Measurements from ENCODE around the gene TEKTIP1.
A peak's percentile ranks its signal among the peaks of the same experiment; 100 is the strongest.

TEKTIP1 gene

DNA sequence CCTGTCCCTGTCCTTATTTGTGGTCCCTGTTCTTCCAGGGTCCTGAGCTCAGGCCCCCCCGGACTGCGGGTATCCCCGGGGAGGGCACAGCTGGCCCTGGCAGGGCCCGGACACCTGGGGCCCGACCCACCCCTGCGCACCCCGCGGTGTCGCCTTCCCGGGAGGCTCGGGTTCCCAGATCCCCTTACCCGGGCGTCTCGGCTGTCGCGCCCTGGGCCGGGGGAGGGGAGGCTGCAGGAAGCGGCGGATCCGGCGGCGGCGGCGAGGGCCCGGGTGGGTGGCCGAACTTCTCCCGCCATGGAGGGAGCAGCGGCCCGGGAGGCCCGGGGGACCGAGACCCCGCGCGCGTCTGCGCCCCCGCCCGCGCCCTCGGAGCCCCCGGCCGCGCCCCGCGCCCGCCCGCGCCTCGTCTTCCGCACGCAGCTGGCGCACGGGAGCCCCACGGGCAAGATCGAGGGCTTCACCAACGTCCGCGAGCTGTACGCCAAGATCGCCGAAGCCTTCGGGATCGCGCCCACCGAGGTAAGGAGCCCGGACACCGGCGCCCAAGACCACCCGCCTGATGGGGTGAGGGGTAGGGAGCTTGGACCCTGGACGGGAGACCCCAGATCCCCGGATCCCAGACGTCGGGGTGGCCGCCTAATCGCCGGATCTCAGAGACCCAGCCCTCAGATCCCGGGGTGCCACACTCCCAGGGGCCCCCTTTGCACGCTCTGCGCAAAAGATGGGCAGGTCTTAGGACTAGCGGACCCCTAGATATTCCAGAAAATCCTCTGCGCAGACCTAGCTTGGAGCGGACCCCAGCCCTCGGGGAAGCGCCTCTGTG is 46.5 kb downstream of the TEKTIP1 start, which contains the start of gene GIPC3:
TSS of gene GIPC3 (plus strand) at position 178 of the 826 bp plus-strand sequence. CDS start at position 298, 120 bp downstream.
- DNase-seq (ENCODE audit: low spot score): no peak

DNA sequence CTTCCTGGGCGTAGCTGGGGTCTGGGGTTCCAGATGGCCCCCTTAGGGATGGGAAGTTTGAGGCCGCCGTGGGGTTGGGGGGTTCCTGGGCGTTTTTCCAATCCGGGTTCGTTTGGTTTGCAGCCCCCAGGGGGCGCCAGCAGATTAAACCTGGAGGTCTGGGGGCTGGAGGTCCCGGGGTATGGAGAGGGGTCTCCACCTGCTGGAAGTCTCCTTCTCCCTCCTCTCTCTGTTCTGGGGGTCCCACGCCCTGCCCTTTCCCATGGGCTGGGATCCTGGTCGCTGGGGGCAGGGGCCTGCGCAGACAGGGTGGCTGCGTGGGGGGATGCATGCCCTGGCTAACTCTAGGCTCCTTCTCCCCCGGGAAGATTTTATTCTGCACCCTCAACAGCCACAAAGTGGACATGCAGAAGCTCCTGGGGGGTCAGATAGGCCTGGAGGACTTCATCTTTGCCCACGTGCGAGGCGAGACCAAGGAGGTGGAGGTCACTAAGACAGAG is 47.2 kb downstream of the TEKTIP1 start:
- DNase-seq (ENCODE audit: low spot score): peak; percentile 53

DNA sequence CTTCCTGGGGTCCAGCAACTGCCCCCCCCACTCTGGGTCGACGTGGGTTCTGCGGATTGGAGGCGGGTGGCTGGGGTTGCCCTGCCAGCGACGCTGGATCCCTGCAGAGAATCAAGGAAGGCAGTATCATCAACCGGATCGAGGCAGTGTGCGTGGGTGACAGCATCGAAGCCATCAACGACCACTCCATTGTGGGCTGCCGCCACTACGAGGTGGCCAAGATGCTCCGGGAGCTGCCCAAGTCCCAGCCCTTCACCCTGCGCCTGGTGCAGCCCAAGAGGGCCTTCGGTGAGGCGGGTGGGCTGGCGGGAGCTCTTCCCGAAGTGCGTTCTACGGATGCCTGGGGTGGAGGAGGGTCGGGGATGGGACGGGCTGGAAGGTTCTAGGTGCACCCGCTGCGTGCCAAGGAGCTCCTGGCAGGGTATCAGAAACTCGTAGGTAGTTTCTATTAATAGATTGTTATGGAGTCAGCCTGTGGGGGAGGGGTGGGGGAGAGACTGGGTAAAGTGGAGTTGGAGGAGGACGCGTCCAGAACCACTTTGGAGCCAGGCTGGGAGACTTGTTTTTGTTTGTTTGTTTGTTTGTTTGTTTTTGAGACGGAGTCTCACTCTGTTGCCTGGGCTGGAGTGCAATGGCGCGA is 47.9 kb downstream of the TEKTIP1 start:
- no peak for DNase-seq (ENCODE audit: low spot score)

DNA sequence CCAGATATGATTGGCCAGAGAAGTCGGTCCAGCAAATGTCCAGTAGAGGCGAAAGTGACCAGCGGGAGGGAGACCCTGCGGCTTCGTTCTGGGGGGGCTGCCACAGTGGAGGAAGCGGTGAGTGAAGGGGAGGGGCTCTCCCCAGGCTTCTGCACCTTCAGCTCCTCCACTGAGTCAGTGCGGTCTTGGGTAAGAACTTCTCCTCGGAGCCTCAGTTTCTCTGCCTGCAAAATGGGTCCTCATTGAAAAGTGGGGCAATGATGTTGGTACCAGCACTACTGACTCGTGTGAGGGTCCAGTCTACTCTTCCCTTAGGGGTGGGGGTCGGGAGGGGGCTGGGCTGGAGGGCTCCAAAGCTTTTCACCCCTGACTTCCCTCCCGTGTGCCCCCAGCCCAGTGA is 50.5 kb downstream of the TEKTIP1 start:
- DNase-seq (ENCODE audit: low spot score): no peak

DNA sequence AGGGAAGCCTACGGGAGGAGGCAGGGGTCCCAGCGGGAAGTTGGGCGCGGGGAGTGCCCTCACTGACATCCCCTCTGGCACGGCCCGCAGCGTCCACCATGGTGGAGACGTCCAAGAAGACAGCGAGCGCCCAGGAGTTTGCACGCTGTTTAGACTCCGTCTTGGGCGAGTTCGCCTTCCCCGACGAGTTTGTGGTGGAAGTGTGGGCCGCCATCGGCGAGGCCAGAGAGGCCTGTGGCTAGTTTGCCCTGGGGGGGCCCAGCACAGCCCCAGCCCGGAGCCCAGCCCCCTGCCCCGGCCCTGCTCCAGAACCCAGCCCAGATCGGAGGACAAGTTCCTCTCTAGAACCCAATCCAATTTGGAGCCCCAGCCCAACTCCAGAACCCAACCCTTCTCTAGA is 51.0 kb downstream of the TEKTIP1 start:
- DNase-seq (ENCODE audit: low spot score): no peak

DNA sequence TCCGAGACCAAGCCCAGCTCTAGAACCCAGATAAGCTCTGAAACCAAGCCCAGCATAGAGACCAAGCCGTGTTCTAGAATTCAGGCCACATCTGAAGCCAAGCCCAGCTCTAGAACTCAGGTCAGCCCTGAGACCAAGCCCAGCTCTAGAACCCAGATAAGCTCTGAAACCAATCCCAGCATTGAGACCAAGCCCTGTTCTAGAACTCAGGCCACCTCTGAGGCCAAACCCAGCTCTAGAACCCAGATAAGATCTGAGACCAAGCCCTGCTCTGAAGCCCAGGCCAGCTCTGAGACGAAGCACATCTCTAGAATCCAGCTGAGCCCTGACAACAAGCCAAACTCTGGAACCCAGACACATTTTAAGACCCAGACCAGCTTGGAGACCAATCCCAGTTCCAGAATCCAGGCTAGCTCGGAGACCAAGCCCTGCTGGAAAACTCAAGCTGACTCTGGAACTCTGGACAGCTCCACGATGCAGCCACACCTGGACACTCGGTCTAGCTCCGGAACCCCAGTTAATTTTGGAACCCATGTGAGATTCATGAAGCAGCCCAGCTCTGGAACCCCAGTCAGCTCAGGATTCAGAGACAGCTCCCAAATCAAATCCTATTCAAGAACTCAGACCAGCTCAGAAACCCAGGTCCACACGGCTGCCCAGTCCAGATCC is 52.2 kb downstream of the TEKTIP1 start:
- DNase-seq (ENCODE audit: low spot score): no peak

DNA sequence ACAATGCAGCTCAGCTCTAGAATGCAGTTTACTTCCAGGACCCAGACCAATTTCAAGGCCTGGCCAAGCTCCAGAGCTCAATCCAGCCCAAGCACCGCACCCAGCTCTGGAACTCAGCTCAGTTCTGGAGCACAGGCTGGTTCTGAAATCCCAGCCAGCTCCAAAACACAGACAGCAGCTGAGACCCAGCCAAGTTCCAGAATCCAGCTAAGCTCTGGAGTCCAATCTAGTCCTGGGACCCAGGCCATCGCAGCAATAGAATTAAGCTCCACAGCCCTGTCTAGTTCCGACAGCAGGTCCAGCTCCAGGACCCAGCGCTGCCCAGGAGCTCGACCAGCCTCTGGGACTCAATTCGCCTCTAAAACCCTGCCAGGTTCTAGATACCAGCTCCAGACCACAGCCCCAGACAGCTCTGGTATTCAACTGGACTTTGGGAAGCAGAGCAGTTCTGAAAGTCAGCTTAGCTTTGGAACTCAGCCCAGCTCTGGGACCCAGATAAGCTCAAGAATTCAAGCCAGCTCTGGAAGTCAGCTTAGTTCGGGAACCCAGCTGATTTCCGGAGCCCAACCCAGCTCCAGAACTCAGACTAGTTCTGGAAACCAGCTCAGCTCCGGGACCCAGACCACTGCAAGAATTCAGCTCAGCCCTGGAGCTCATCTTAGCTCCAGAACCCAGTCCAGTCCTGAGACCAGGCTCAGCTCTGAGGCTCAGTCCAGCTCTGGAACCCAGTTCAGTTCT is 53.1 kb downstream of the TEKTIP1 start:
- no peak for DNase-seq (ENCODE audit: low spot score)

DNA sequence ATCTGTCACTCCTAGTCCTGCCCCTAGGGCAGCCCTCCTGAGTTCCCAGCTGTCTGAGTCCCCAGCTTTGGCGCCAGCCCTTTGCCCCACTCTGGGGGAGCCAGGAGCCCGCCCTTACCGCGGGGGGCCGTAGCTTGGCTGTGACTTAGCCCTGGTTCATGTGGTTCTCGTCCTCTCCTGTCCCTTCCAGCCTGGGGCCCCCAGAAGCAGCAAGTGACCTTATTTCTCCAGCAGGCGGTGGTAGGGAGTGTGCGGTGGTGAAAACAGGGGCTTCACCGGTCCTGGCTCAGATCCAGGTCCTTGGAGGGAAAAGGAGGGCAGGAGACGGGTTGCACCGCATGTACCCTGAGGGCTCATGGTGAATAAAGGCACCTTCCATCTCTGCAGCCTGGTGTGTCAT is 54.2 kb downstream of the TEKTIP1 start:
- DNase-seq (ENCODE audit: low spot score): no peak

All from NAMALWA (cell line).